Measurements from ENCODE around the gene WDR87.

- TF ChIP-seq POLR2AphosphoS5 (IDR thresholded peaks at IDR 0.05; ENCODE audit: low read depth, low read length) (no peak), TAF1 (IDR thresholded peaks at IDR 0.05; ENCODE audit: borderline replicate concordance, insufficient read depth, low read length) (no peak), REST (IDR thresholded peaks at IDR 0.05; ENCODE audit: insufficient read depth in 1 of 2, low read depth in 2 of 2, low read length in 2 of 2) (no peak)
Measured at GRCh38 chr19:37877147-37877546, 29.2 kb downstream of the WDR87 start.
